ENCODE data around the gene TMEM143.
A peak's percentile ranks its signal among the peaks of the same experiment; 100 is the strongest.
"Not testable (repeated sequence)": the region's sequence is repeated elsewhere in the genome, so short reads cannot be mapped to it uniquely, and the experiment has no call there.

TMEM143 gene

DNA sequence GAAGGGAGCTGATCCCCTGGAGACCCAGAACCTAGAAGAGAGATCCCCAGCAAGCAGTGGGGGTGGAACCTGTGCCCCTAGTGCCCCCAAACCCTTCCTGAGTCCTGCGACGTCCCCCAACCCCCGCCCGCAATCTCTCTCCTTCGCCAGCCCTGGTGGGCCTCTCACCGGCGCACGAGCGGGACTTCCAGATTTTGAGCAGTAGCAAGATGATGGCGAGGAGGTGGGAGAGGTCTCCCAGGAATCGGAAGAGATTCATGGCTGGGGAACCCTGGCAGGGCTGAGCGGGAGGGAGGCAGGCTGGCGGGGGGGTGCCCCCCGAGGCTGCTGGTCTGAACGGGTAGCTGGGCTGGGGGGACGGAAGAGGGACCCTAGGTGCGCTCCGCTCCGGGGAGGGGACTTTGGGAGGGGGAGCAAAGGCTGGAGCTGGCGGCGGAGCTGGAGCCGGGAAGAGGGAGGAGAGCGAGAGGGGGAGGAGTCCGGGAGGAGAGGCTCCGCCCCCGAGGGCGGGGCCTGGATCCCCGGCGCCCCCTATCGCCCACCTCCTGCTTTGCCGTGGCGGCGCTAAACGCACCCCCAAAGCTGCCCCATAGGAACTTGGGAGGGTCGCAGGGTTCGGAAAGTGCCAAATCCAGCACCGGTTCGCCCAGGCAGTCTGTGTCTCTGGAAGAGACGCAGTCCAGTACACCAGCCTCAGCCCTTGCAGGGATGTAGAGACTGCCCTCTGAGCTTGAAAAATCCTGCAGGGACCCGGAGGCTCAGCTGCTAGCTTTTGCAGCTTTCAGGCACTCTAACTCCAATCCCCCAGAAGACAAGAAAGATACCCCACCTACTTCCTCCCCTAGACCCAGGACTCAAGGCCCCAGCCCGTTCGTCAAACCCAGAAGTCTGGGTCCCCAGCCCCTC, 27.6 kb upstream of the TMEM143 start, which contains the start of gene KDELR1:
TSS of gene KDELR1 (minus strand) at position 452 of the 906 bp plus-strand sequence. CDS start at position 259, 193 bp downstream.
- peak; percentile 67 for DNase-seq (ENCODE audit: low read depth)

DNA sequence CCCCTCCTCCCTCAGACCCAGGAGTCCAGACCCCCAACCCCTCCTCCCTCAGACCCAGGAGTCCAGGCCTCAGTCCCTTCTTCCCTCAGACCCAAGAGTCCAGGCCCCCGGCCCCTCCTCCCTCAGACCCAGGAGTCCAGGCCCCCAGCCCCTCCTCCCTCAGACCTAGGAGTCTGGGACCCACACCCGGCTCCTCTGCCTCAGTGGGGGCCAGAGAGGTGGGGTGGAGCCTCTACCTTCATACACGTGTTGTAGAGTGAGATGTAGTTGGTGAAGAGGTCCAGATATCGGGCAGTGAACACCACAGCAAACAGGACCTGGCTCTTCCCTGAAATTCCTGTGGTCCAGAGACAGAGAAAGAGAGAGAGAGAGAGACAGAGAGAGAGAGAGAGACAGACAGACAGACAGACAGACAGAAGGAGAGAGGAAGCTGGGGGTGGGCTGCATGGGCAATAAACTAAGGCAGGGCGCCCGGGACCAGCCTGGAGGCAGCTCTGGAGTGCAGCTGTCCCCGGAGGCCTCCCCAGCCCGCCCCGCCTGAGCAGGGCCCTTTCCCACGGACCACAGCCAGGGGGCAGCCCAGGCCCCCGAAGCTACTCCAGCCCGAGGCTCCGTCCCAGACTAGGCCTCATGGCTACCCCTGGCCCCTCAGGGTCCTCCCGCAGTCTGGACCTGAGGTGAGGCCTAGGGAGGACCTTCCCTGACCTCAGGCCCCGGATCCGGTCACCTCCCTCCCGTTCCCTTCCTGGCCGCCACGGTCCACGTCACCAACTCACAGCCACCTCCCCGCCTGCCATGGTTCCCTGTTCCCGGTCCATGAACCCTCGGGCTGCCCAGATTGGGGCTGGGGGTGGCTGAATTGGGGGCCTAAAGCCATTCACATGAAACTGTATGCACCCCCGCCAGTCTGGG, 26.7 kb upstream of the TMEM143 start:
- peak; percentile 53 for DNase-seq (ENCODE audit: low read depth)

DNA sequence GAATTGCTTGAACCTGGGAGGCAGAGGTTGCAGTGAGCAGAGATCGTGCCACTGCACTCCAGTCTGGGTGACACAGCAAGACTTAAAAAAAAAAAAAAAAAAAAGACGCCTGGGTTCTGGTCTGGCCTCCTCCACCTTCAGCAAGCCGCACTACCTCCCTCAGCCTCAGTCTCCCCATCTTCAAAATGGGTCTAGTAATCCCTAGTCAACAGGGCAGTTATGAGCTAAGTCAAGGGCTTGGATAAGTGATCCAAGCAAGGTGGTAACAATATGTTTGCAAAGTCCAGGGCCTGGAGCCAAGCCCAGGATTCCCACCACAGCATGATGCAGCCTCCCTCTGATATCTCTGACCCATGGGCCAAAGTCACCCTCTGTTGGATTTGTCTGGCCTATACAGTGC, 23.2 kb upstream of the TMEM143 start:
- no peak for DNase-seq (ENCODE audit: low read depth)

- no peak for DNase-seq (ENCODE audit: low read depth)
Observed at GRCh38 chr19:48385461-48386087, 21.8 kb upstream of the TMEM143 start.

DNA sequence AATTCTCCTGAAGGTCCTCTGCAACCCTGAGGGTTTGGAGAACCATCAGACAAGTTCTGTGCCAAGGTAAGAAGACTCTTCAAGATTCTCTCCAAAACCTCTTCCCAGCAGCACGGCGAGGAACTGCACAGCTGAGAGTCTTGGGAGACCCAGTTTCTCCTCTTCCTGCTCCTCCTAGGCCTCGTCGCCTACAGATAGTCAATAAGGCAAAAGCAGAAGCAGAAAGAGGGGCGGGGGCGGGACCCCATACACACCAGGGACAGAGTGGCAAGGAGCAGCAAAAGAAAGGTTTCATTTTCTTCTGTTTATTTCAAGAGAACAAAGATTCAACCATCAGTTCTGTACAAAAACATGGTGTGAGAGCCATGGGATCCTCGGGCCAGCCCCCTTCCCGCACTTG, 18.5 kb upstream of the TMEM143 start:
- DNase-seq (ENCODE audit: low read depth), result no peak

DNA sequence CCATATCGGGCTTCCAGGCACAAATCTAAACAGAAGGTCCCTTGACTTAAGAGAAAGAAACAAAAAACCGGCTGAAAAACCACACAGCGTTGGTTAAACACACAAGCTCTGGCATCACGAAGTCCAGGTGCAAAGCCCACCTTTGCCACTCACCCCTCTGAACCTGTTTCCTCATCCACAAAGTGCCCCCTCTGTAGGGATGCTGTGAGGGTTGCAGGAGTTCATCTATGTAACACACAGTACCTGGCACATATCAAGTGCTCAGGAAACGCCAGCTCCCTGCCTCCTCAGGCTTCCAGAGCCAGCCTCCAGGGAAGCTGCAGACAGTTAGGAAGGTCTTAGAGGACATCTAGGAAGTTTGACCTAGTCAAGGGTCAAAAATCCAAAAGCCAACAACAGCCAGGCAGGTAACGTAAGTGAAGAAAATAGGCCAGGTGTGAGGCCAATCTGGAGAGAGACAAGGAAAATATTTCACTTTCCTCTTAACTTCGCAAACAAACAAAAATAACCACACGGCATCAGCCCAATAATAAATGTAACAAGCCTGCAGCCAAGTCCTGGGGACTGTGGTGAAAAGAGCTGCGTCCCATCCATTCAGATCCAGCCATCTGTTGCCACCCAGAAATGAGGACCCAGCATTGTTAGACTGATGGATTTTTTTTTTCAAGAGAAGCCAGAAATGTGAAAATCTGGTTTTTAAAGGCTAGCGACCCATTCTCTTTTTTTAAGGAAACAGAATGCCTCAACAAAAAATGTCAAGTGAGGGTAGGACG, 17.6 kb upstream of the TMEM143 start:
- DNase-seq (ENCODE audit: low read depth), result no peak

DNA sequence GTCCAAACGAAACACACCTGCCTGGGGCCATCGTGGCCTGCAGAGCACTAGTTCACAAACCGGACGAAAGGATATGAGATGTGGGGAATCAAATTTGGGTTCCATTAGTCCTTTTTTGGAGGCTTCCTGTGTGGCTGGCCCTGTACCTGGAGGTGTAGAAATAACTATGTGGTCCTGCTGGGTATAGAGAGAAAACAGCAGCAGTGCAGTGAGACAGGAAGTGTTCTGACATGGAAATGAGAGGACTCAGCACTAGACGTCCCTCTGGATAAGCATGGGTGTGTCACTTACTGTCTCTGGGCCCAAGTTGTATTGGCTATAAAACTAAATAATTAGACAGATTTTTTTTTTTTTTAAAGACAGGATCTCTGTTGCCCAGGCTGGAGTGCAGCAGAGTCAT, 15.3 kb upstream of the TMEM143 start:
- DNase-seq (ENCODE audit: low read depth), result no peak

GRCh38 chr19:48378194-48378570, 14.4 kb upstream of the TMEM143 start:
- DNase-seq (ENCODE audit: low read depth), result no peak

- DNase-seq (ENCODE audit: low read depth), result no peak
Observed at GRCh38 chr19:48373567-48373966, 9.8 kb upstream of the TMEM143 start.

GRCh38 chr19:48372904-48373303, 9.2 kb upstream of the TMEM143 start:
- no peak for DNase-seq (ENCODE audit: low read depth)

- DNase-seq (ENCODE audit: low read depth), result not testable (repeated sequence)
Observed at GRCh38 chr19:48371771-48372170, 8.0 kb upstream of the TMEM143 start.

DNA sequence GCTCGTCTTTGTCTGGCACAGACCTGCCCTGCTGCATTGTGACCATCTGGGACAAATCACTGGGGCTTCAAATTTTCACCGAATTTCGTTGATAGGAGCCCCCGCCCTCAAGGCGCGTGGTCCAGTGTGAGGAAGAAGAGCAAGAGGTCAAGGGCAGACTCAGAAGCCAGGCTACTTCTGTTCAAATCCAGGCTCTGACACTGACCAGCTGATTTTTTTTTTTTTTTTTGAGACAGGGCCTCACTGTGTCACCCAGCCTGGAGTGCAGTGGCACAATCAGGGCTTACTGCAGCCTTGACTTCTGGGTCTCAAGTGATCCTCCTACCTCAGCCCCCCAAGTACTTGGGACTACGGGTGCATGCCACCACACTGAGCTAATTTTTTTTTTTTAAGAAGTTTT, 7.6 kb upstream of the TMEM143 start:
- DNase-seq (ENCODE audit: low read depth), result no peak

GRCh38 chr19:48370955-48371354, 7.2 kb upstream of the TMEM143 start:
- no peak for DNase-seq (ENCODE audit: low read depth)

- DNase-seq (ENCODE audit: low read depth), result no peak
Observed at GRCh38 chr19:48368936-48369335, 5.2 kb upstream of the TMEM143 start.

- DNase-seq (ENCODE audit: low read depth), result no peak
Observed at GRCh38 chr19:48367855-48368254, 4.1 kb upstream of the TMEM143 start.

DNA sequence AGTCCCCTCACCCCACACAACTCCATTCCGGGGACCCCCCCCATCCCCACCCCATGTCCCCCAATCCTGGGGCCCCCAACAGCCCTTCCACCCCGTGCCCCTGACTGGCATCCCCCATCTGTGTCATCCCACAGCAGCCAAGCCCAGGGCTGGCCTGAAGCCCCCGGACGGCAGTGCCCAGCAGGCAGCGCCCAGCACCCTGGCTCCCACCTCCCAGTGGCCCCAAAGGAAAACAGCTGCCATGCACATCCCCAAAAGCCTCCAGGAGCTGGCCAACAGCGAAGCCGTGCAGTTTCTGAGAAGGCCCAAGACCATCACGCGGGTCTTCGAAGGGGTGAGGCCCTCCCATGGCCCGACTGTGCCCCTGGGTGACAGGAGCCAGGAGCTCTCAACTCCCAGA, 1.9 kb upstream of the TMEM143 start:
- DNase-seq (ENCODE audit: low read depth), result no peak

DNA sequence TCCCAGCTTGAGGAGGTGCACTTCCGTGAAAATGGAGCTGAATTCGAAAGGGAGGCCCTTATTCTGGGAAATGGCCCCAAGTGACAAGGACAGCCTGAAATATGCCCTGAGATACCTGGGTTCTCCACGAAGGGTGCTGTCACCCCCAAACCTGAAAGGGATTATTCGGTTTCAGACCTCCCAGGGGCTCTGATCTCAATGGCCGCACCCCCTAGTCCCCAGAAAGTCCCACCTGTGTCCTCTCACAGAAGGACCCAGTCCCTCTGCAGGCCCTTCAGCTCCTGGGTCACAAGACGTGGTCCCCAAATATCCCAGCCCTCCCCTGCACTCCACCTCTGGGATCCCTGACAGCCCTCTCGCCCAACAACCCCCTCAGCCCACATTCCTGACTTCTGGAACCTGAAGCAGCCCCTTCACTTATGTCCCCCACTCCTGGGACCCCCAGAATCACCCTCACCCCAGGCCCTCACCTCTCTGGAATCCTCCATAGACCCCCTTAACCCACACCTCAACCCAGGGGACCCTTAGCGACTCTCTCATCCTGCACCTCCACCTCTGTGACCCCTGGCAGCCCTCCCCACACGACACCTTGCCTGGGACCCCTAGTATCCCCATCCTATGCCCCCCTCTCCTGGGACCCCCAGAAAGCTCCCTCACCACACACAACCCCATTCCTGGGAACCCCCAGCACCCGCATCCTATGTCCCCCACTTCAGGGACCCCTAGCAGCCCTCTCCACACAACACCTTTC, 1.0 kb upstream of the TMEM143 start:
- no peak for DNase-seq (ENCODE audit: low read depth)

GRCh38 chr19:48363500-48363809, 285 bp downstream of the TMEM143 start:
- DNase-seq (ENCODE audit: low read depth), result peak; percentile 24

DNA sequence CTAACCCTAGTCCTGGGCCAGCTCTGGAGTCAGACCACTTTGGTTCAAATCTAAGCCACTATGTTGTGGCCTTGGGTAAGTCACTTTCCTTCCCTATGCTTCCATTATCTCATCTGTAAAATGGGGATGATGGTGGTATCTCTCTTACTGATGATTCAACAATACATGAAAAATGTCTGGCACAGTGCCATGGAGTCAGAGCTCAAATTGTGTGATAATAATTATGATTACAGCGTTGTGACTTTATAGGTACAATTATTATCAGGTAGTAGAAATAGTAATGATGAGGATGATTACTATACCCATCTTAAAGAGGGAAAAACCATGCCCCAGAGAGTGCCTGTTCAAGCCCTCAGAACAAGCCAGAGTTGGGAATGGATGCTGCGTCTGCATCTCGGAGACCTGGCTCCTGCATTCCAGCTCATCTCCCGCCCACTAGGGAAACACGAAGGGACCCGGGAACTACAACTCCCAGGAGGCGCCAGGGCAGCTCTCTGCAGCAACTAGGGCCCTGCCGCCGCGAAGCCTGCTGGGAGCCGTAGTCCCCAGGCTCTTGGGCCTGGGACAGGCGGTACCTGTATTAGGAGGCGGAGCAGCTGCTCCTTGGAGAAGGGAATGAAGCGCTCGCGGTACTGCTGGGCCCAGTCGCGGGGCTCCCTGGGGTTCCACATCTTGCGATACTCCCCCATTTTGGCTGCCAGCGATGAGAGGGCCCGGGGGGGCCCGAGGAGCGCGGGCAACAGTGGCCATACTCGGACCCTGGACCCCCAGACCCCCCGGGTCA, 832 bp downstream of the TMEM143 start:
- peak; percentile 79 for DNase-seq (ENCODE audit: low read depth)

DNA sequence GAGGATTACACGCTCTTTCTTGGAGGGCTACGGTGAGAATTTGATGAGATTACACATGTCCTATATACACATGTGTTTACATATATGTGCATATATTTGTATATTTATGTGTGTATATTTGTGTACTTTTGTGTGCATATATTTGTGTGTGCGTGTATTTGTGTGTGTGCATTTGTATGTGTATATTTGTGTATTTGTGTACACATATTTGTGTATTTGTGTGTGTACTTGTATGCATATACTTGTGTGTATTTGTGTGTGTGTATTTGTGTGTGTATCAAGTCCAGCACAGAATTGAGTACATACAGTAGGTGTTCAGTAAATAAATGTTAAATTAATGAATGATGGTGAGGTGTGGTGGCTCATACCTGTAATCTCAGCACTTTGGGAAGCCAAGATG, 1.8 kb downstream of the TMEM143 start:
- no peak for DNase-seq (ENCODE audit: low read depth)
